OCI-LY1 (cell line): ENCODE results near the gene C15orf62.

Experiments
- H2AFZ ChIP-seq: fragments of 200-600 bp; sonication (generic), shearing (Covaris generic); 2 replicates; pipeline ENCODE4 v1.6.0; 2014; ENCODE audit warnings: antibody characterized with exemption, mild to moderate bottlenecking, low read length
- H3F3A ChIP-seq: fragments of 200-600 bp; sonication (generic), shearing (Covaris generic); 2 replicates; pipeline ENCODE4 v1.6.0; 2014; ENCODE audit warnings: mild to moderate bottlenecking, antibody characterized with exemption, low read length, moderate library complexity; ENCODE audit not compliant: insufficient read depth
- H3K27ac ChIP-seq: fragments of 200-600 bp; sonication (generic); 2 replicates; pipeline ENCODE4 v1.5.1; 2014; ENCODE audit warnings: low read length, mixed run types, mild to moderate bottlenecking, low read depth; ENCODE audit not compliant: poor library complexity, severe bottlenecking
- H3K27me3 ChIP-seq: fragments of 200-600 bp; sonication (generic); 2 replicates; pipeline ENCODE4 v1.6.0; 2014; ENCODE audit warnings: antibody characterized with exemption, mild to moderate bottlenecking, low read length, moderate library complexity; ENCODE audit not compliant: insufficient read depth
- H3K36me3 ChIP-seq: fragments of 200-600 bp; sonication (generic); 2 replicates; pipeline ENCODE4 v1.6.1; 2014; ENCODE audit warnings: mild to moderate bottlenecking, antibody characterized with exemption, low read length, moderate library complexity, mixed read lengths; ENCODE audit not compliant: insufficient read depth
- H3K4me1 ChIP-seq: fragments of 200-600 bp; sonication (generic); 2 replicates; pipeline ENCODE4 v1.5.1; 2014; ENCODE audit warnings: mild to moderate bottlenecking, low read length, moderate library complexity; ENCODE audit not compliant: insufficient read depth, severe bottlenecking
- H3K4me2 ChIP-seq: fragments of 200-600 bp; sonication (generic), shearing (Covaris generic); 2 replicates; pipeline ENCODE4 v1.6.1; 2014; ENCODE audit warnings: low read length
- H3K4me3 ChIP-seq: fragments of 200-600 bp; sonication (generic); 2 replicates; pipeline ENCODE4 v1.5.1; 2014; ENCODE audit warnings: low read length, low read depth, mild to moderate bottlenecking, mixed read lengths; ENCODE audit not compliant: poor library complexity, severe bottlenecking
- H3K79me2 ChIP-seq: fragments of 200-600 bp; shearing (Covaris generic); 2 replicates; pipeline ENCODE4 v1.6.1; 2016; ENCODE audit warnings: mixed run types, low read length, mixed read lengths; ENCODE audit not compliant: insufficient read depth
- H3K9ac ChIP-seq: fragments of 200-600 bp; sonication (generic), shearing (Covaris generic); 2 replicates; pipeline ENCODE4 v1.6.1; 2014; ENCODE audit warnings: mild to moderate bottlenecking, low read length, mixed read lengths
- H3K9me2 ChIP-seq: fragments of 200-600 bp; sonication (generic), shearing (Covaris generic); 2 replicates; pipeline ENCODE4 v1.6.1; 2014; ENCODE audit warnings: low read depth, mild to moderate bottlenecking, low read length, mixed read lengths
- H3K9me3 ChIP-seq: fragments of 200-600 bp; shearing (Covaris generic); 2 replicates; pipeline ENCODE4 v1.6.1; 2014; ENCODE audit warnings: low read length, mixed read lengths
- H4K20me1 ChIP-seq: fragments of 200-600 bp; sonication (generic), shearing (Covaris generic); 2 replicates; pipeline ENCODE4 v1.6.0; 2016; ENCODE audit warnings: mild to moderate bottlenecking, low read length; ENCODE audit not compliant: insufficient read depth
- CTCF ChIP-seq: fragments of 200-600 bp; sonication (generic), shearing (Covaris generic); IDR thresholded peaks from 2 replicates; pipeline ENCODE4 v1.5.1; 2017; ENCODE audit warnings: mild to moderate bottlenecking, antibody characterized with exemption, low read length, moderate library complexity, mixed read lengths
- EZH2 ChIP-seq: fragments of 200-600 bp; sonication (generic), shearing (Covaris generic); IDR thresholded peaks from 2 replicates; pipeline ENCODE4 v1.8.0; 2017; ENCODE audit warnings: borderline replicate concordance, mixed run types, mild to moderate bottlenecking, antibody characterized with exemption, low read length, moderate library complexity, mixed read lengths

C15orf62 gene

GRCh38 chr15:40763801-40764628 is 5.8 kb upstream of the C15orf62 start, which contains the start of gene GCHFR:
Gene GCHFR, plus strand, starts transcription at chr15:40764068. Its CDS starts 113 bp downstream, at chr15:40764181.
- Histone ChIP-seq H3K27me3 (no peaks in the 10 kb centered on the region), H4K20me1 (no peaks in the 10 kb centered on the region), H3K9ac (peak within 1 kb of the TSS; percentile 94), H3K9me2 (no peaks in the 10 kb centered on the region), H3K4me1 (peaks cover 58% of the 10 kb centered on the region), H2AFZ (no peak within 1 kb of the TSS), H3K4me2 (peak within 1 kb of the TSS; percentile 77), H3K9me3 (no peaks in the 10 kb centered on the region), H3K79me2 (no peaks in the 10 kb centered on the region), H3K36me3 (peaks cover 9% of the 10 kb centered on the region; the same call in 1 of the 2 replicates), H3K4me3 (peak within 1 kb of the TSS; percentile 76), H3K27ac (peak within 1 kb of the TSS; percentile 93), H3F3A (0 out of 2 replicates have a peak, but pooled peaks cover 3% of the 10 kb centered on the region)
- TF ChIP-seq EZH2: no peak
- no peak; the same call in 1 of the 2 replicates for TF ChIP-seq CTCF

- H2AFZ ChIP-seq: no peak overlapping the region
- no peaks in the 10 kb centered on the region for H3K9me2 ChIP-seq
- no peaks in the 10 kb centered on the region for H3K27me3 ChIP-seq
- H3K9ac ChIP-seq: peak overlapping the region; percentile 94
- peak overlapping the region; percentile 76 for H3K4me3 ChIP-seq
- H3K4me1 ChIP-seq: peaks cover 63% of the 10 kb centered on the region
- H3K27ac ChIP-seq: peak overlapping the region; percentile 93
- 0 out of 2 replicates have a peak, but pooled peaks cover 3% of the 10 kb centered on the region for H3F3A ChIP-seq
- H4K20me1 ChIP-seq: no peaks in the 10 kb centered on the region
- TF ChIP-seq CTCF (no peak), EZH2 (no peak)
- H3K36me3 ChIP-seq: peaks cover 9% of the 10 kb centered on the region; the same call in 1 of the 2 replicates
- peak overlapping the region; percentile 77 for H3K4me2 ChIP-seq
- no peaks in the 10 kb centered on the region for H3K9me3 ChIP-seq
- H3K79me2 ChIP-seq: no peaks in the 10 kb centered on the region
Measured at GRCh38 chr15:40764629-40765103, 5.1 kb upstream of the C15orf62 start.

GRCh38 chr15:40766194-40766815 is 3.5 kb upstream of the C15orf62 start:
- H3K4me1 ChIP-seq: peaks cover 60% of the 10 kb centered on the region
- no peaks in the 10 kb centered on the region for H3K9me3 ChIP-seq
- no peaks in the 10 kb centered on the region for H3K27me3 ChIP-seq
- no peaks in the 10 kb centered on the region for H3K79me2 ChIP-seq
- H4K20me1 ChIP-seq: no peaks in the 10 kb centered on the region
- peak overlapping the region; percentile 77; the same call in 1 of the 2 replicates for H3K4me2 ChIP-seq
- TF ChIP-seq EZH2: no peak
- TF ChIP-seq CTCF: no peak
- no peak overlapping the region for H3K4me3 ChIP-seq
- H2AFZ ChIP-seq: no peak overlapping the region
- H3F3A ChIP-seq: no peaks in the 10 kb centered on the region
- H3K36me3 ChIP-seq: peaks cover 9% of the 10 kb centered on the region; the same call in 1 of the 2 replicates
- no peaks in the 10 kb centered on the region for H3K9me2 ChIP-seq
- peak overlapping the region; percentile 93 for H3K27ac ChIP-seq
- no peak overlapping the region for H3K9ac ChIP-seq
